Neural progenitor cell (in vitro differentiated cells): ENCODE measurements around the gene SIX1. TPM values are rescaled to one million over a fixed set of nuclear protein-coding genes. Genes with fewer than 3 reads are reported as not detected.

Experiments used
- DNase-seq: peaks from one replicate; pipeline ENCODE4 v3.0.0-alpha.2; 2016; ENCODE audit warnings: low spot score
- H2AFZ ChIP-seq: fragments of 200-600 bp; sonication (generic); replicated peaks from 2 replicates; pipeline ENCODE4 v1.6.1; 2016; ENCODE audit warnings: antibody characterized with exemption
- H3F3A ChIP-seq: fragments of 200-600 bp; sonication (generic); 2 replicates; pipeline ENCODE4 v1.6.1; 2016; ENCODE audit warnings: antibody characterized with exemption, low read depth
- H3K27ac ChIP-seq: fragments of 200-600 bp; sonication (generic); 2 replicates; pipeline ENCODE4 v1.5.1; 2016; ENCODE audit warnings: mild to moderate bottlenecking
- H3K27me3 ChIP-seq: fragments of 200-600 bp; sonication (generic); 2 replicates; pipeline ENCODE4 v1.6.1; 2016; ENCODE audit warnings: mild to moderate bottlenecking, moderate library complexity
- H3K36me3 ChIP-seq: fragments of 200-600 bp; sonication (generic); 2 replicates; pipeline ENCODE4 v1.5.1; 2016
- H3K4me1 ChIP-seq: fragments of 200-600 bp; sonication (generic); 2 replicates; pipeline ENCODE4 v1.6.1; 2016; ENCODE audit warnings: mixed run types
- H3K4me2 ChIP-seq: fragments of 200-600 bp; sonication (generic); 2 replicates; pipeline ENCODE4 v1.6.1; 2016
- H3K4me3 ChIP-seq: fragments of 200-600 bp; sonication (generic); 2 replicates; pipeline ENCODE4 v1.5.1; 2016
- H3K79me2 ChIP-seq: fragments of 200-600 bp; sonication (generic); 2 replicates; pipeline ENCODE4 v1.6.1; 2016; ENCODE audit warnings: low read depth
- H3K9ac ChIP-seq: fragments of 200-600 bp; sonication (generic); 2 replicates; pipeline ENCODE4 v1.6.1; 2016
- H3K9me3 ChIP-seq: fragments of 200-600 bp; sonication (generic); 2 replicates; pipeline ENCODE4 v1.5.1; 2016; ENCODE audit warnings: low read depth
- H4K20me1 ChIP-seq: fragments of 200-600 bp; sonication (generic); 2 replicates; pipeline ENCODE4 v1.6.1; 2016; ENCODE audit warnings: low read depth
- H3K27ac Mint-ChIP-seq: 3 replicates; pipeline ENCODE4 v1.8.0; 2021; ENCODE audit warnings: mixed read lengths
- H3K27me3 Mint-ChIP-seq: 2 replicates; pipeline ENCODE4 v1.8.0; 2022; ENCODE audit warnings: low read depth, mild to moderate bottlenecking, inconsistent platforms, moderate library complexity, mixed read lengths; ENCODE audit not compliant: insufficient read depth
- H3K36me3 Mint-ChIP-seq: 3 replicates; pipeline ENCODE4 v1.8.0; 2021; ENCODE audit warnings: mixed read lengths
- H3K4me1 Mint-ChIP-seq: 3 replicates; pipeline ENCODE4 v1.8.0; 2021; ENCODE audit warnings: mixed read lengths
- H3K4me3 Mint-ChIP-seq: 3 replicates; pipeline ENCODE4 v1.8.0; 2021; ENCODE audit warnings: mild to moderate bottlenecking, moderate library complexity, mixed read lengths
- H3K9me3 Mint-ChIP-seq: 3 replicates; pipeline ENCODE4 v1.8.0; 2020; ENCODE audit warnings: mixed read lengths
- EZH2 ChIP-seq: fragments of 200-600 bp; sonication (generic); IDR thresholded peaks from 2 replicates; pipeline ENCODE4 v1.6.1; 2017; ENCODE audit warnings: antibody characterized with exemption, mild to moderate bottlenecking, moderate library complexity
- EZH2phosphoT487 ChIP-seq: fragments of 200-600 bp; sonication (generic); IDR thresholded peaks from 2 replicates; pipeline ENCODE4 v1.6.1; 2017; ENCODE audit warnings: antibody characterized with exemption
- total RNA-seq: library from RNA; depleted of rRNA; stranded (reverse); fragments of >200 nt; gene quantifications from 2 replicates; pipeline ENCODE4 v1.2.3, GENCODE V29; 2015; ENCODE audit warnings: low replicate concordance
- TF ChIP-seq, protein P1 (sequence below): fragments of 200-600 bp; sonication (generic); IDR thresholded peaks from 2 replicates; pipeline ENCODE4 v1.5.1; 2017; ENCODE audit warnings: antibody characterized with exemption, mild to moderate bottlenecking

The SIX1 gene
- total RNA-seq, 1 donor from 2014 or later = not detected

DNA sequence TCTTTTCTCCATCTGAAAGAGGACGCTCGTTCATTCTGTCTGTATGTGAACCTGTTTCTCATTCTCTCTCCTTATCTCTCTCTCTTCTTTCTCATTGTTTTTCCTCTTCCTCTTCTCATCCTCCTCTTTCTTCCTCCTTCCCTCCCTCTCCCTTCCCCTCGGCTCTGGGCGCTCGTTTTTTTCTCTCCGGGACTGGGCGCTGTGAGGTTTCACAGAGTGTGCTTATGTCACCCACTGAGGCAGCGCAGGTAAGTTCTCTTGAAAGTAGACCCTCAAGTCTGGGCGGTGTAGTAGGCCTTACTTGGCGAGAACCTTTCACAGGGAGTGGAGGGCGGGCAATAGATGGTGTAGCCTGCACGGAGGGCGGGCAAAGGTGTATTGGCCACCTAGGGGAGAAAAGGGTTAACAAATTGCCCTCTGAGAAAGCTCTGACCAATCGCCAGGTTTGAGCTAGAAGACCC, 4.5 kb upstream of the SIX1 start:
- Mint-ChIP-seq H3K4me1 (peaks cover 52% of the 10 kb centered on the region), H3K4me3 (peak overlapping the region; percentile 12), H3K9me3 (peaks cover 9% of the 10 kb centered on the region), H3K27me3 (peaks cover 89% of the 10 kb centered on the region), H3K27ac (peak overlapping the region; percentile 69), H3K36me3 (no peaks in the 10 kb centered on the region)
- H3K4me3 ChIP-seq = peak overlapping the region; percentile 21
- H3K4me1 ChIP-seq = peaks cover 52% of the 10 kb centered on the region
- H3K27me3 ChIP-seq = peaks cover 100% of the 10 kb centered on the region
- H3K9me3 ChIP-seq = no peaks in the 10 kb centered on the region
- H3K27ac ChIP-seq = no peak overlapping the region
- no peaks in the 10 kb centered on the region for H3K79me2 ChIP-seq
- peaks cover 56% of the 10 kb centered on the region for H4K20me1 ChIP-seq
- no peaks in the 10 kb centered on the region for H3K36me3 ChIP-seq
- no peak overlapping the region for H2AFZ ChIP-seq
- TF ChIP-seq EZH2phosphoT487 (no peak), EZH2 (peak; percentile 19)
- TF ChIP-seq, protein P1, sequence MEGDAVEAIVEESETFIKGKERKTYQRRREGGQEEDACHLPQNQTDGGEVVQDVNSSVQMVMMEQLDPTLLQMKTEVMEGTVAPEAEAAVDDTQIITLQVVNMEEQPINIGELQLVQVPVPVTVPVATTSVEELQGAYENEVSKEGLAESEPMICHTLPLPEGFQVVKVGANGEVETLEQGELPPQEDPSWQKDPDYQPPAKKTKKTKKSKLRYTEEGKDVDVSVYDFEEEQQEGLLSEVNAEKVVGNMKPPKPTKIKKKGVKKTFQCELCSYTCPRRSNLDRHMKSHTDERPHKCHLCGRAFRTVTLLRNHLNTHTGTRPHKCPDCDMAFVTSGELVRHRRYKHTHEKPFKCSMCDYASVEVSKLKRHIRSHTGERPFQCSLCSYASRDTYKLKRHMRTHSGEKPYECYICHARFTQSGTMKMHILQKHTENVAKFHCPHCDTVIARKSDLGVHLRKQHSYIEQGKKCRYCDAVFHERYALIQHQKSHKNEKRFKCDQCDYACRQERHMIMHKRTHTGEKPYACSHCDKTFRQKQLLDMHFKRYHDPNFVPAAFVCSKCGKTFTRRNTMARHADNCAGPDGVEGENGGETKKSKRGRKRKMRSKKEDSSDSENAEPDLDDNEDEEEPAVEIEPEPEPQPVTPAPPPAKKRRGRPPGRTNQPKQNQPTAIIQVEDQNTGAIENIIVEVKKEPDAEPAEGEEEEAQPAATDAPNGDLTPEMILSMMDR = no peak
- peak; percentile 16 for DNase-seq
- peak overlapping the region; percentile 65 for H3K4me2 ChIP-seq
- peaks cover 81% of the 10 kb centered on the region for H3F3A ChIP-seq
- H3K9ac ChIP-seq = no peak overlapping the region

DNA sequence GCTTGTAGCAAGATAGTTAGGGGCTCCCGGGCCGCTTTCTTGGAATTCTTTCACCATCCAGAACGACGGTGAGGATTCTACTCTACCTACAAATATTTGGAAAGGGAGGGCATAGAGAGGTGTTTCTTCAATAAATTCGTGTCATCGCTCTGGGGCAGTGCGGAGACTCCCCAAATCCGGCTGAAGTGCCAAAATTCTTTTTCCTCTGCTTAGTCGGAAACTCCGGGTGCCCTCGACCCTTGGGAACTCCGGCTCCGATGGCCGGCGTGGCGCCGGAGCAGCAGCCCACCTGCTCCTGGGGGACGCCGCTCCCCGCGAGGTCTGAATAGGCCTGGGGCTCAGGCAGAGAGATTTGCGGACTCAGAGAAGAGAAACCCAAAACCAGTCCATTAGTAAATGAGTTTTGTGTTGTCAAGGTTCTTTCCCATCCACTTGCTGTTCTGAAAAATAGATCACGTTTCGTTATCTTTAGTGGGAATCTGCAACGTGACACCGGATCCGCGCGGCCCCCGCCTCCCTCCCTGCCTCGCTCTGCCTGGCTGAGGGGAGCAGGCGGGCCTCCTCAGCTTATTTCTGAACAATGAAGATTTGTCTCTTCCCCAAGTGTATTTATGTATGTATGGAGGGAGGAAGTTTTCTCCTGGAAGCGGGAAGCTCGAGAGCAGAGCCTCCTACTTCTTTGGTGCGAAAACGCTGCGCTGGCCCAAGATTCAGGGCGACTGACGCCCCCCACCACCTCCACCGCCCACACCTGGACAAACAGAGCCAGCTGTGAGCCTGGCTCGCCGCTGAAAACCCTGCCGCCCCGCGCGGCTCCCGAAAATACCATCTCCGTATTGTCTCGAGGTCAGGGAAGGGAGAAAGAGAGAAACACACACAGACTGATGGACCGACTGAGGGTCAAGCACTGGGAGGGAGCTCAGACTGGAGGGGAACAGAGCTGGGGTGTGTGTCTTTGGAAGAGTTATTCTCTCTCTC, 3.7 kb upstream of the SIX1 start:
- no peak overlapping the region for H3K9ac ChIP-seq
- Mint-ChIP-seq H3K27me3 (peaks cover 87% of the 10 kb centered on the region), H3K36me3 (no peaks in the 10 kb centered on the region), H3K27ac (peak overlapping the region; percentile 69), H3K4me3 (no peak overlapping the region), H3K4me1 (peaks cover 47% of the 10 kb centered on the region), H3K9me3 (peaks cover 9% of the 10 kb centered on the region)
- TF ChIP-seq, protein P1 = no peak
- TF ChIP-seq EZH2phosphoT487 (peak; percentile 73), EZH2 (peak; percentile 74)
- H4K20me1 ChIP-seq = peaks cover 64% of the 10 kb centered on the region
- DNase-seq = peak; percentile 64
- H3F3A ChIP-seq = peaks cover 75% of the 10 kb centered on the region
- peaks cover 100% of the 10 kb centered on the region for H3K27me3 ChIP-seq
- no peak overlapping the region for H3K27ac ChIP-seq
- H3K4me3 ChIP-seq = peak overlapping the region; percentile 21
- no peak overlapping the region for H2AFZ ChIP-seq
- no peaks in the 10 kb centered on the region for H3K9me3 ChIP-seq
- H3K79me2 ChIP-seq = no peaks in the 10 kb centered on the region
- H3K4me2 ChIP-seq = peak overlapping the region; percentile 65
- H3K4me1 ChIP-seq = peaks cover 49% of the 10 kb centered on the region
- H3K36me3 ChIP-seq = no peaks in the 10 kb centered on the region

DNA sequence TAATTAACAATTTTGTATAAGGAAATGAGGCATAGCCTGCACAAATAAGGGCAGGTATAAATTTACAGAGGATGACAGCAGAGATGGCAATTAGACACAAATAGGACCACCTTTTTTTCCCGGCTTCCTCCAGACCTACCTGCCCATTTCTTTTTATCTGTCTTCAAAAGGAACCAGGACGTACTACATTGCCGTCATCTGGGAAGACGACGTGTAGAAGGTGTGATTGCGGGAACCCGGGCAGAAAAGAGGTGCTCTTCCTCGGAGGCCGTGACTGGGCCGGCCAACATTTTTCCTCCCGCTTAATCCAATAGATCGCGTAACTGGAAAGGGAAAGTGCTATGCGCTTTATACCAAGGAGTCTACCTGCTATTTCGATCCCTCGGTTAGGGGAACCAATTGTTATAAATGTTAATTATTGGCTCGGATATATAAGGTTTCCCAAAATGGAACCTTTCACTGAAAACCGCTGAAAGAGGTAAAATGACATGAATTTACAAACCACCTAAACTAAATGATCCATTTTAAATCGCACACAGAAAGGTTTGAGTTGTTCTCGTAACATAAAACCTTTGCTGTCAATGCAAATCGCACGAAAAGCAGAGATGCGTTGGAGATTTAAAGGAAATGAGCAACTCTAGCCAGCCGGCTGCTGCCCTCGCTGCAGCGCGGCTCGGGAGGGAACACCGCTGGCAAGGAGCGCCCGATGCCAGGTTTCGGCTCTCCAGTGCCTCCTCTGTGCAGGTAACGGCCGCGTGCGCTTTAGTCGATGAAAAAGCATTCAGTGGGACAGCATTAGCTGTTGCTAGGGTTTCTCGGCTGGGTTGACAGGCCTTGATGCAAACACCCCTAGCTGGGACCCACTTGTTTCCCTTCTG, 2.8 kb upstream of the SIX1 start:
- H3K27ac Mint-ChIP-seq = no peak overlapping the region
- Histone ChIP-seq H3K4me2 (peak overlapping the region; percentile 65), H3K4me1 (peaks cover 53% of the 10 kb centered on the region), H3K27me3 (peaks cover 100% of the 10 kb centered on the region), H3K36me3 (no peaks in the 10 kb centered on the region), H3K9ac (no peak overlapping the region), H4K20me1 (peaks cover 73% of the 10 kb centered on the region), H2AFZ (no peak overlapping the region), H3F3A (peaks cover 75% of the 10 kb centered on the region), H3K79me2 (no peaks in the 10 kb centered on the region), H3K9me3 (no peaks in the 10 kb centered on the region), H3K27ac (no peak overlapping the region), H3K4me3 (peak overlapping the region; percentile 21)
- peaks cover 9% of the 10 kb centered on the region for H3K9me3 Mint-ChIP-seq
- TF ChIP-seq EZH2phosphoT487 (peak; percentile 96), EZH2 (peak; percentile 93)
- TF ChIP-seq, protein P1 = no peak
- H3K36me3 Mint-ChIP-seq = no peaks in the 10 kb centered on the region
- H3K4me1 Mint-ChIP-seq = peaks cover 51% of the 10 kb centered on the region
- H3K4me3 Mint-ChIP-seq = no peak overlapping the region
- H3K27me3 Mint-ChIP-seq = peaks cover 88% of the 10 kb centered on the region
- peak; percentile 60 for DNase-seq
